ENCODE data around the gene RNF180.
"Not testable (repeated sequence)": the region's sequence is repeated elsewhere in the genome, so short reads cannot be mapped to it uniquely, and the experiment has no call there.

The RNF180 gene

DNA sequence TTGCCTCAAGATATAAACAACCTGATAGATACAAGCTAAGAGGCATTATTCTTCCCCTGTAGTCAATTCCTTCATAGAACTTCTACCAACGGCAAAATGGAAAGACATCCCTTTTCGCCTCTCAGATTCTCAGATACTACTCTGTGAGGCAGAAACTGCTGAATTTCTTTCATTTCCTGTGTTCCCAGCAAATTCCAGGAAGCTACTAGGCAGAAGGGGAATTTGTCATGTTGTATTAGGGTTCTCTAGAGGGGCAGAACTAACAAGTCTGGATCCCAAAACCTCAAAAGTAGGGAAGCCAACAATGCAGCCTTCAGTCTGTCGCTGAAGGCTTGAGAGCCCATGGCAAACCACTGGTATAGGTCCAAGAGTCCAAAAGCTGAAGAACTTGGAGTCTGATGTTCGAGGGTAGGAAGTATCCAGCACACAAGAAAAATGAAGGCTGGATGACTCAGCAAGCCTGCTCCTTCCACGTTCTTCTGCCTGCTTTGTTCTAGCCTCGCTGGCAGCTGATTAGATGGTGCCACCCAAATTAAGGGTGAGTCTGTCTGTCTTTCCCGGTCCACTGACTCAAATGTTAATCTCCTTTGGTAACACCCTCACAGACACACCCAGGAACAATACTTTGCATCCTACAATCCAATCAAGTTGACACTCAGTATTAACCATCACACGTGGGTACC, 15.2 kb downstream of the RNF180 start:
- no peak for DNase-seq

DNA sequence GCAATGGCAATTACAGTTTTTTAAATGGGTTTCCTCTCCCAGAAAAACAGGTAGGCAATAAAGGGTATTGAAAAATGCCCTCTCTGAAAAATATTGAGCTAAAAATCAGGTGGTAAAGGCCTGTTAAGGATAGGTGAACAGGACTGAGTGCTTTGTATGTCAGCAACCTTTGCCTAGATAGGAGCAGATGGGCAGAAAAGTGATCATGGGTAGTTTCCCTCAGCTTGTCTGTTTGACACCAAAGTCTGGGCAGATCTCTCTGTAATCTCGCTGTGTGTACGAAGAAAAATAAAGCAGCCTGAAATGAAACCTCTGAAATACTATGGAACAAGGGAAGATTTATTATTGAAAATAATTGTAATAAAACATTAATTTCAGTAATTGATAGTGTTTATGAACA, 15.8 kb downstream of the RNF180 start:
- no peak for DNase-seq

DNA sequence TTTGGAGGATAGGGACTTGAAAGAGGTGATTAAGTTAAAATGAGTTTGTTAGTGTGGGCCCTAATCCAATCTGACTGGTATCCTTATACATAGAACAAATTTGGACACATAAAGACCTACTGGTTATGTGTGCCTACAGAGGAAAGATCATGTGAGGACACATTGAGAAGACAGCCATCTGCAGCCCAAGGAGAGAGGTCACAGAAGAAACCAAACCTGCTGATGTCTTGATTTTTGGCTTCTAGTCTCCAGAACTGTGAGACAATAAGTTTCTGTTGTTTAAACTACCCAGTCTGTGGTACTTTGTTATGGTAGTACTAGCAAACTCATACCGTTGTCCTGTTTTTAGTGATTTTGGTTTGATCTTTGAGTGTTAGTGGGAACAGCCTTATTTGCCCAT, 18.3 kb downstream of the RNF180 start:
- no peak for DNase-seq

DNA sequence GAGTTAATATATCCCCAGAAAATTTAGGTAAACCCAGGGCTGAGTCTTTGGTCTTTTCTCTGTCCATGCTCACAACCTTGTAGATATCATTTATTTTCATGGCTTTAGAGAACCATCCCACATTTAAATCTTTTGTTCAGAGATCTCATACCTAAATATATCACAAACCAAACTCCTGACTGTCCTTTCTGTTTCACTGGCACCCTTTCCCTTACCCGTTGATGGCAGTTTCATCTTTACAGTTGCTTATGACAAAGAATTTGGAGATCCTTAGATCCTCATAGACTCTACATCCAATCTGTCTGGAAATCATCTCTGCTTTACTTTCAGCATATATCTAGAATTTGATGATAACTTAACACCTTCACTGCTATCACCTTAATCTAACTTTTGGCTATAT, 19.2 kb downstream of the RNF180 start:
- no peak for DNase-seq

DNA sequence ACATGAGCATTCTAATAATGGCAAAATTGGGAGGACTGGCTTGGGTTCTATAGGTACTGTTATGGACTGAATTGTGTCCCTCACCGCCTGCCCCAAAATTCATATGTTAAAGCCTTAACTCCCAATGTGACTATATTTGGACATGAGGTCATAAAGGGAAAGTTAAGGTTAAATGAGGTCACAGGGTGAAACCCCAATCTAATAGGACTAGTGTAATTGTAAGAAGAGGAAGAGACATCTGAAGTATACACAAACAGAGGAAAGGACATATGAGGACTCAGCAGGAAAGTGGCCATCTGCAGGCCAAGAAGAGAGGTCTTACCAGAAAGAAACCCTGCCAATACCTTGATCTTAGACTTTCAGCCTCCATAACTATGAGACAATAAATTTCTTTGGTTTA, 23.1 kb downstream of the RNF180 start:
- DNase-seq, result no peak

DNA sequence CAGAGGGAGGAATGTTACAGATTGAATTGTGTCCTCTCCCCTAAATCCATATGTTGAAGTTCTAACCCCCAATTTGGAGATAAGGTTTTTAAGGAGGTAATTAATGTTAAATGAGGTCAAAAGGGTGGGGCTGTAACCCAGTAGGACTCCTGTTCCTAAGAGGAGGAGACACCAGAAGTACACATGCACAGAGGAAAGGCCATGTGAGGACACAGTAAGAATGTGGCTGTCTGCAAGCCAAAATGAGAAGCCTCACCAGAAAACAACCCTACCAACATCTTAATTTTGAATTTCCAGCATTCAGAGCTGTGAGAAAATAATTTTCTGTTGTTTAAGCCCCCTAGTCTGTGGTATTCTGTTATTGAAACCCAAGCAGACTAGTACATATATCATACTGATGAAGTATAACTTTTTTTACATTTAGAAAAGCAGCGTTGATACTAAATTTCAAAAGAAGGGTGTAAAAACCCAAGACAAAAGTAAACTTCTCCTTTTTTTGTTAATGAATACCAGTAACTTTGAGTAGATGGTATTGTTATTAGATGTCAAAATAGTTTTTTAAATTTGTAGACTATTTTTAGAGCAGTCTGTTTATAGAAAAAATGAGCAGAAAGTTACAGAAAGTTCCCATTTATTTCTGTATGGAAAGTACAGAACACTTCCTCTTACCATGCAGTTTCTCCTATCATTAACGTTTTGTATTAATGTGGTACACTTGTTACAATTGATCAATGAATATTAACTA, 25.1 kb downstream of the RNF180 start:
- no peak for DNase-seq

DNA sequence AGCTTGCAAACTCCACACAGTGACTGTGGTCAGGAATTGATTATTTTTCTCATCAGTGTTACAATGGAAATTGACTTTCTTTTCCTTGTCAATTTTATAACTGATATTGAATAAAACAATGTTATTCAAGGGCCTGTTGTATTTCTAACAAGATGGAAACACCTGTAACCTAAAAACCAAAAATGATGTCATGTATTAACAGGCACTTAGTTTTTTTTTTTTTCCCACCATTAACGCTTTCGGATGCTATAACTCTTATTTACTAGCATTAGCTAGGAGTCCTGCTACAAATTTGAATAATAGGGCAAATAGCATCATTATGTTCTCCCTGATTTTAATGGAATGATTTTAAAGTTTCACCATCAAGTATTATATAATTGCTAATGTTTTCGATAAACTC, 30.3 kb downstream of the RNF180 start:
- DNase-seq, result no peak

DNA sequence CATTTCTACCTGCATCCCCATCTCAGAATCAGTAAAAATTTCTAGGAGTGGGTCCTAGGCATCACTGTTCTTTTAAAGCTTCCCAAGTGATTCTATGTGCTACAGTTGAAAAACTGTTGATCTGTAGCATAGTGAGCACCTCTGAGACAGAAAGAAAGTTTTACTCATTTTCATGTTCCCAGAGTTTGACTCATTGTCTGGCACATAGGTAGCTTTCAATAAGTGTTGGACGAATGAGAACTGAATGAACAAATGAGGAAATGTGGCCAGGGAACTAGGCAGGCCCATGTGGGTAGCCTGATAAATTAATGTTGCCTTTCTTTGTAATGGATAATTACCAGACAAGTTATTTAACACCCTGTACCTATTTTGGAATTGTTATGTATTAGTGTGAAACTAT, 33.8 kb downstream of the RNF180 start:
- no peak for DNase-seq

DNA sequence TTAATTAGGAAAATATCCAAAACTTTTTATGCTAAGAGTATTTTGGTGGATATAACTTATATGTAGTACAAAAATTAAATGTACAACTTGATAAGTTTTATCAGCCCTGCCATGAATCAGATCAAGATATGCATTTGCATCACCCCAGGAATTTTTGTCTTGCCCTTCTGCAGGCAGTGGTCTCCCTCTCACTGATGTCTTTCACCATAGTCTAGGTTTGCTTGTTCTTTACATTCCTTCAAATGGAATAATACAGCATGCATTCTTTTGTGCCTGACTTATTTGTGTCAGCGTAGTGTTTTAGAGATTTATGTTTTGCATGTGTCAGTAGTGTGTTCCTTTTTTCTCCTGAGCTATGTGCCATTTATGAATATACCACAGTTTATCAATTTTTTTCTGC, 36.4 kb downstream of the RNF180 start:
- DNase-seq, result no peak

DNA sequence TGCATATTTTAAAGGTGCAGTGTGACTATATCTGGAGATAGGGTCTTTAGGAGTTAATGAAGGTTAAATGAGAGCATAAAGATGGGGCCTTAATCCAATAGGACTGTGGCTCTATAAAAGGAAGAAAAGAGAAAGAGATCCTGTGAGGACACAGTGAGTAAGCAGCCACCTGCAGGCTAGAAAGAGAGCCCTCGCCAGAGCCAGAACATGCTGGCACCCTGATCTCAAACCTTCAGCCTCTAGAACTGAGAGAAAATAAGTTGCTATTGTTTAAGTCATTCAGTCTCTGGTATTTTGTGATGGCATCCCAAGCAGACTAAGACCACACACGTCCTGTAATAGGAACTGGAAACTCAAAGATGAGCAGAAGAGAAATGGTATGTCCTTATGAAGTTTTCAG, 41.0 kb downstream of the RNF180 start:
- DNase-seq, result no peak

DNA sequence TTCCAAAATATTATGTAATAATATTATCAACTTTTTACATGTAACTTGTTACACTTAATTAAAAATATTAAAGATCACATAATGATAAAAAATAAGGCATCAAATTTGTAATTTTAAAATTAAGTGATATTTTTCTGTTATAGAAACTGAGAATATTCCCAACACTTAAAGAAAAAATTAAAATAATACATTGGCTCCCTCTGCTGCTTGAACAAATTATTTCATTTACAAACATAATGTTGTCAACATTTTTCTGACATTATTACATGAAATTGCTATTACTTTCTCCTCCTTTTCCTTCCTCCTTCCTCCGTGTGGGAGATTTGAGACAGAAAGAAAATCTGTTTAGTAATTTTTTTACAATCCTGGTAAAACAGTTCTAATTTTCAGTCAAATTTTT, 42.3 kb downstream of the RNF180 start:
- DNase-seq, result no peak

DNA sequence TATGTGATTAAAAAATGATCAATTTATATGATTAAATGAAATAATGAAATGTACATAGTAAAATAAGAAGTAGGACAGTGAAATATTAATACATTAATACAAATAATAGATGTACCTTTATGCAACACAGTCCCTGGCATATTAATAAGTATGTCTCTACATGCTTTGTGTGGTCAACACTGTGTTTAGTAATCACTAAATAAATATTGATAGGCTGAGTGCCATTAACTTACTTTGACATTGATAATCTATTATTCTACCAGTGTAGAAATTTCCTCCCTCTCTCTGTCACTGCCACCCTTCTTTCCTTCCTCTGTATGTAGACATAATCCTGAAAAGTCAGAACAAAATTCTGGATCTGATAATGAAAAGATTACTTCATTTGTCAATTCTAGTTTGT, 43.7 kb downstream of the RNF180 start:
- no peak for DNase-seq

DNA sequence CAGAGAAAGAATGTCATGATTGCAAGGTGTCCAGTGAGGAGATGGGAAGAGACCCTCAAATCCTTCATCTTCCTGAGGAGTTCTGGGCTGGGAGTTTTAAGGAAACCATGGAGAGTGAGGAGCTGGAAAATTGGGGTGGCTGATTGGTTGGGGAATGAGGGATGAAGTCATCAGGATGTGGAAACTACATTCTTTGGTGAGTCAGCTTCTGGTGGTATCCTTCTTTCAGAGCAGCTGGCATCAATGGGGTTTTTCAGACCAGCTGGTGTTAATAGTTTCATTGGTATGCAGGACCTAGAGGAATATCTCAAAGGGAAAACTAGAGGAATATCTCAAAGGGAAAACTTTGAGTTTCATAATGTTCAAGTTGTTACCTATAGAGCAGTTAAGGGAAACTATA, 45.2 kb downstream of the RNF180 start:
- no peak for DNase-seq

DNA sequence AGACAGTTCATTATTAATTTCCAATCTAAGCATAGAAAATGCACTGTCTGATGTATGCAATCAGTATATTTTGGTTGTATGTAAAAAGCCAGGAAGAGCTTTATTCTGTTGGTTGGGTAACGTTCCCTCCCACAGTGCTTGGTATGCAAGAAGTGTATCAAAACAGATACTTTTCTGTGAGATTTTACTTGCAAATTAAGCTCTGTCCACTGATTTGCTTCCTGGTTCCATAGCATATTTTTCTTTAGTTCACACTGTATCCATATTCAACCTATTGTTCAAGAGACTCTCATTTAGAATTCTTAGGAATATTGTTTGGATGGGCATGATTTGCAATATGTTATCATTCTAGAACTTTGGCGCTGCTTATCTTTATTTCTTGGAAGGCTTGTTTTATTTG, 47.4 kb downstream of the RNF180 start:
- no peak for DNase-seq

DNA sequence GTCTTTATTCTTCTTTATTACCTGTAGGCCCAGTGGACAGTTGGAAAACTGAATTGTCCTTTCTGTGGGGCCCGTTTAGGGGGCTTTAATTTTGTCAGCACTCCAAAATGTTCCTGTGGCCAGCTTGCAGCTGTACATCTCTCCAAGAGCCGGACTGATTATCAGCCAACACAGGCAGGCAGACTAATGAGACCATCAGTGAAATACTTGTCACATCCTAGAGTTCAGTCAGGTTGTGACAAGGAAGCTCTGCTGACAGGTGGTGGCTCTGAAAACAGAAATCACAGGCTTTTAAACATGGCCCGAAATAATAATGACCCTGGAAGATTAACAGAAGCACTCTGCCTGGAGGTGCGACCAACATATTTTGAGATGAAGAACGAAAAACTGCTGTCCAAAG, 47.9 kb downstream of the RNF180 start:
- no peak for DNase-seq

DNA sequence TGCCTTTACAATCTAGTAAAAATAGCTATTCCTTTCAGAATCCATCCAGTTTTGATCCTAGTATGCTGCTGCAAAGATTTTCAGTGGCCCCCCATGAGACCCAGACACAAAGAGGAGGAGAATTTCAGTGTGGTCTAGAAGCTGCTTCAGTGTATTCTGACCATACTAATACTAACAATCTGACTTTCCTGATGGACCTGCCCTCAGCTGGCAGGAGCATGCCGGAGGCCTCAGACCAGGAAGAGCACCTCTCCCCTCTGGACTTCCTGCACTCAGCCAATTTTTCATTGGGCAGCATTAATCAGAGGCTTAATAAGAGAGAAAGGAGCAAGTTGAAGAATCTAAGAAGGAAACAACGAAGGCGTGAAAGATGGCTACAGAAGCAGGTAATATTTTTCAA, 48.5 kb downstream of the RNF180 start:
- no peak for DNase-seq

DNA sequence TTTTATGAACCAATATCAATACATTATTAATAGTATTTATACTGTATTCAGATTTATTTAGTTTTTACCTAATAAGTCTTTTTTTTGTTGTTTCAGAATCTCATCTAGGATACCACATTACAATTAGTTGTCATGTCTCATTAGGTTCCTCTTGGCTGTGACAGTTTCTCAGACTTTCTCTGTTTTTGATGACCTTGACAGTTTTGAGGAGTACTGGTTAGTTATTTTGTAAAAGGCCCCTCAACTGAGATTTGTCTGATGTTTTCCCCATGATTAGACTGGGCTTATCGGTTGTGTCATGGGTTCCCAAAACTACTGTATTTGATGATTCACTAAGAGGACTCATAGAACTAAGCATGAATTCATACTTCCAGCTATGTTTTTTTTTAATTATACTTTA, 56.3 kb downstream of the RNF180 start:
- no peak for DNase-seq

DNA sequence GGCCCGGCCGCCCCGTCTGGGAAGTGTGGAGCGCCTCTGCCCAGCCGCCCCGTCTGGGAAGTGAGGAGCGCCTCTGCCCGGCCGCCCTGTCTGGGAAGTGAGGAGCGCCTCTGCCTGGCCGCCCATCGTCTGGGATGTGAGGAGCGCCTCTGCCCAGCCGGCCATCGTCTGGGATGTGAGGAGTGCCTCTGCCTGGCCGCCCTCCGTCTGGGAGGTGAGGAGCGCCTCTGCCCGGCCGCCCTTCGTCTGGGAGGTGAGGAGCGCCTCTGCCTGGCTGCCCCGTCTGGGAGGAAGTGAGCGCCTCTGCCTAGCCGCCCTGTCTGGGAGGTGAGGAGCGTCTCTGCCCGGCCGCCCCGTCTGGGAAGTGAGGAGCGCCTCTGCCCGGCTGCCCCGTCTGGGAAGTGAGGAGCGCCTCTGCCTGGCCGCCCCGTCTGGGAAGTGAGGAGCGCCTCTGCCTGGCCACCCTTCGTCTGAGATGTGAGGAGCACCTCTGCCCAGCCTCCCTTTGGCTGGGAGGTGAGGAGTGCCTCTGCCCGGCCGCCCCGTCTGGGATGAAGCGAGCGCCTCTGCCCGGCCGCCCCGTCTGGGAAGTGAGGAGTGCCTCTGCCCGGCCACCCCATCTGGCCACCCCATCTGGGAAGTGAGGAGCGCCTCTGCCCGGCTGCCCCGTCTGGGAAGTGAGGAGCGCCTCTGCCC, 59.8 kb downstream of the RNF180 start:
- not testable (repeated sequence) for DNase-seq

DNA sequence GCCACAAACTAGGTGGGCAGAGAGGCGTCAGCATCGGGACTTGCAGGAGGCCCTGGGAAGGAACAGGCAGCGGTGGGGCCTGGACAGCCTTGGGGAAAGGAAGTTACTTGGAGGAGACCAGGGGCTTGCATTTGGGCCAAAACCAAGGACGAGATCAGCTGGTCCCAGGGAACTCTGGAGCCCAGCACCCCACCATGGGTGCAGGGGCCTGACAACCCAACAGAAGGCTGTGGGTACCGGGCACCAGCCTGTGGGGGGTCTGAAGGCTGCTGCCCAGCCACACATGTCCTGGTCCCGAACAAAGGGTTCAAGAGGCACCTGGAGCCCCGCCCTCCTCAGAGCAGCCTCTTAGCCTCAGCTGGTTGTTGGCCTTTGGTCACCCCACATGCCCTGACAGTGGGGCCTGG, 61.5 kb downstream of the RNF180 start:
- not testable (repeated sequence) for DNase-seq

DNA sequence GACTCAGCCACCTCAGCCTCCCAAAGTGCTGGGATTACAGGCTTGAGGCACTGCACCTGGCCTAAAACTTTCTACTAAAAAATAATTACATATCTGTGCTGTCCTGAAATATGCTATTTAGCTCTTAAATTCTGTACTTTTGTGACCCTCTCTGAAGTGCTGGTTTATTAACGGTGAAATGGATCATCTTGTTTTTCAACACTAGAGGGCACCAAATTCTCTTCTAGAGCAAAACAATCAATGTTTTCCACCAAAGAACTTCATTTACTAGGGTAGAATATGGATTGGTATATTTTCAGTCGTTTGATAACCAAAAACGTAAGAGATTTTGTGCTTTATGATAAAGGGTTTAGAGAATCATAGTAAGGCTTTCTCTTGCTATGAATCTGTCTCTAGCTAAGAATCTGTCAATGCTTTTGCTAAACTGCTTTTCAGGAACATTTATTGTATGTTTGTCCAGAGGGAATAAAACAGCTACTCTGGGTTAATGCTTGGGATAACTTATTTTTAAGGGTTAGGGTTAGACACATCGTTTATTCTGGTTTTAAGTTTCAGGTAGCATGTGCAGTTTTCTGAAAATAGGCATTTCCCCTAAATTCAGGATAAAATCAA, 63.6 kb downstream of the RNF180 start:
- no peak for DNase-seq

DNA sequence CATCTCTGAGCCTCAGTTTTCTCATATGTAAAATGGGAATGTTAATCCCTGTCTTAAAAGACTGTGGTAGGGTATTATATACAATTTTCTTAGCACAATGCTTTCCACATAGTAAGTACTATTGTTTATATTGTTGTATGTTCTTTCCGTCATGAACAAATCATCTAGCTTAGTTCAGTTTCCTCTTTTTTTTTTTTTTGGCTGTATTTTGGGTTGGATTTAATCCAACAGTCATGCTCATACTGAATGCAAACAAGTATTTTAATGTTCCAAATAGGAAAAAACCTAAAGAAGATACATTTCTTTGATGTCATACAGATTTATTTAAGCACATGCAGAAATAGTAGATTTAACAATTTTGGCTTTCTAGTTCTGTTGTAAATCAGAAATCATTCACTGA, 95.1 kb downstream of the RNF180 start:
- no peak for DNase-seq

DNA sequence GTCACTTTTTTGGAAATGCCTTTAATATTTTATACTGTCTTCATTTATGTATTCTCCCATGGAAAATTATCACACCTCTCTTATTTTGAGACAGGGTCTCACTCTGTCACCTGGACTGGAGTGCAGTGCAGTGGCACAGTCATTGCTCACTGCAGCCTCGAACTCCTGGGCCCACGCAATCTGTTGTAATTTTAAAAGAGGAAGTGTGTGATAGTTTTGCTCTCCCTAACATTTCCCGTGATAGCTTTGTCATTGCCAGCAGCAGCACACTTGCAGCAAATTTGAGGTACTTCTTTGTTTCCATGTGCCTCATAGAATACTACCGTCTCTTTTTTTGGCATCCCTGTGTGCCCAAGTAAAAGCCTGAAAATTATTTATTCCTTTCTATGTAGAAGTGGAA, 103.5 kb downstream of the RNF180 start:
- DNase-seq, result no peak

DNA sequence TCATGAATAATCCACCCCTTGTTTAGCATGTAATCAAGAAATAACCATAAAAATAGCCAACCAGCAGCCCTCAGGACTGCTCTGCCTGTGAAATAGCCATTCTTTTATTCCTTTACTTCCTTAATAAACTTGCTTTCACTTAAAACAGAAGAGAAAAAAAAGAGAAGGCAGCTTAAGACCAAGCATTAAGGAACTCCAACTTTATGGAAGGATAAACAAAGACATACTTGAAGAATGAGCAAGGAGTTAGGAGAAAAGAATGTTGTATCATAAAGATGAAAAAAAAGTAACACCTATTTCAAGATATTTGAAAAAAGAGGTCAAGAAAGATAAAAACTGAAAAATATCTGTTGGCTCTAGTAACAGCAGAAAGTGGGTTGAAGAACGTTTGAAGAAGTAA, 107.6 kb downstream of the RNF180 start:
- DNase-seq, result no peak

All from central memory CD4-positive, alpha-beta T cell (primary cell).